COLO829 (cell line): ENCODE measurements around the gene TMC8.
A peak's percentile ranks its signal among the peaks of the same experiment; 100 is the strongest.
"Not testable (repeated sequence)": the region's sequence is repeated elsewhere in the genome, so short reads cannot be mapped to it uniquely, and the experiment has no call there.

Experiments used
- DNase-seq: peaks from one replicate; pipeline ENCODE4 v3.0.0; 2012; ENCODE audit warnings: low spot score

TMC8 gene

DNA sequence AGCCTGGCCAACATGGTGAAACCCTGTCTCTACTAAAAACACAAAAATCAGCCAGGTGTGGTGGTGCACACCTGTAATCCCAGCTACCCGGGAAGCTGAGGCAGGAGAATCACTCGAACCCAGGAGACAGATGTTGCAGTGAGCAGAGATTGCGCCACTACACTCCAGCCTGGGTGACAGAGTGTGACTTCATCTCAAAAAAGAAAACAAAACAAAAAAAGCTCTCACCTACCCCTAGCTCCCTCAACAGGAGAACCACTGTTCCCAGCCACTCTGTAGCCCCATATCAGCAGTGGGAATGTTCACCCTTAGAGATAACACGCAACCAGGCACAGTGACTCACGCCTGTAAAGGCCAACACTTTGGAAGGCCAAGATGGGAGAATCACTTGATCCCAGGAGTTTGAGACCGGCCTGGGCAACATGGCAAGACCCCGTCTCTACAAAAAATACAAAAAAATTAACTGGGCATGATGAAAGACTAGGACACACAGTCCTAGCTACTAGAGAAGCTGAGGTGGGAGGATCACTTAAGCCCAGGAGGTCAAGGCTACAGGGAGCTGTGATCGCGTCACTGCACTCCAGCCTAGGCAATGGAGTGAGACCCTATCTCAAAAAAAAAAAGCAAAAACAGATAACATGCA lies 5.4 kb downstream of the TMC8 start:
- no peak for DNase-seq

DNA sequence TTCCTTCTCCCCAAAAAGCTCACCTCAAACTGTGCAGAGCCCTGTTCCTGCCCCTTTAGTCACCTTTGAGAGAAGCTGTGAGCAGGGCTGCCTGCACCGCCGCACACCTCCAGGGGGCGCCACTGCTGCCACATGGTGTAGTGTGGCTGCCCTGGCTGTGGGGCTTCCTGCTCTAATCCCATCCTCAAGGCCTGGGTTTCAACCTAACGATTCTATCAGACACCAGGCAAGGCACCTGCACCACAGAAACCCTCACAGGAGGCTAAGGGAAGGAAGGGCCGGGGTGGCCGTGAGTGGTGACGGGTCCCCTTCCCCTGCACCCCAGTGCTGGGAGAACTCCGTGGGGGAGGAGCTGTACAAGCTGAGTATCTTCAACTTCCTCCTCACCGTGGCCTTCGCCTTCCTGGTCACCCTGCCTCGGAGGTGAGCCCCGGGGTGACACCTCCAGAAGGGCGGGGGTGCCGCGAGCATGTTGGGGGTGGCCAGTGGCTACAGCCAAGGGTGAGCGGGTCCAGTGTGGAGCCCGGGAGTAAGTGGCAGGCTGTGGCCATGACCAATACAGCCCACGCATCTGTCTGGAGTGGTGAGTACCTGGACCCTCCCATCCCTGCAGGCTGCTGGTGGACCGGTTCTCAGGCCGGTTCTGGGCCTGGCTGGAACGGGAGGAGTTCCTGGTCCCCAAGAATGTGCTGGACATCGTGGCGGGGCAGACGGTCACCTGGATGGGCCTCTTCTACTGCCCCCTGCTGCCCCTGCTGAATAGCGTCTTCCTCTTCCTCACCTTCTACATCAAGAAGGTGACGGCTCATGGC lies 7.0 kb downstream of the TMC8 start:
- DNase-seq, result no peak

DNA sequence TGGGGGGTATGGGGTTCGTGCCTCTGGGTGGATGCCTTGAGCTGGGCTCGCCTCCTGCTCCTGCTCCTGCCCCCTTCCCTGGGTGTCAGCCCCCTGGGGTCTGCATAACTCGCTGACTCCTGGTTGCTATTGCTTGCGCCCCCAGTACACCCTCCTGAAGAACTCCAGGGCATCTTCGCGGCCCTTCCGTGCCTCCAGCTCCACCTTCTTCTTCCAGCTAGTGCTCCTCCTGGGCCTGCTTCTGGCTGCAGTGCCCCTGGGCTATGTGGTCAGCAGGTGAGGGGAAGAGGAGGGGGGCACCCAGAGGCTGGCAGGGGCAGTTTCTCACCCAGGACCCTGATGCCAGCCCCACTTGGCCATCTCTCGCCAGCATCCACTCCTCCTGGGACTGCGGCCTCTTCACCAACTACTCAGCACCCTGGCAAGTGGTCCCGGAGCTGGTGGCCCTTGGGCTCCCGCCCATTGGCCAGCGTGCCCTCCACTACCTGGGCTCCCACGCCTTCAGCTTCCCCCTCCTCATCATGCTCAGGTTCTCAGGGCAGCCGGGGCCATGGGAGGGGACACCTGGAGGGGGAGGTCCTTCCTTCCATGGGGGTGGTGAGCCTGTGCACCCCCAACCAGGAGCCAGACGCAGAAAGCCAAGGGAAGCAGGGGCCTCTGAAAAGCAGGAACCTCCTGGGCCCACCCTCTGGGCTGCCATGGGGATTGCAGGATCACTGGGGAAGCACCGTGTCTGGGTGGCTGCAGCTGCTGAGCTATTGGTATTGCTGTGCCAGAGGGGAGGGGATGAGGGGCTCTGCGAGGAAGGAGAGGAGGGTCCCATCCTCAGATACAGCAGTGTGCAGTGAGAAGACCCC lies 7.9 kb downstream of the TMC8 start:
- DNase-seq, result no peak

DNA sequence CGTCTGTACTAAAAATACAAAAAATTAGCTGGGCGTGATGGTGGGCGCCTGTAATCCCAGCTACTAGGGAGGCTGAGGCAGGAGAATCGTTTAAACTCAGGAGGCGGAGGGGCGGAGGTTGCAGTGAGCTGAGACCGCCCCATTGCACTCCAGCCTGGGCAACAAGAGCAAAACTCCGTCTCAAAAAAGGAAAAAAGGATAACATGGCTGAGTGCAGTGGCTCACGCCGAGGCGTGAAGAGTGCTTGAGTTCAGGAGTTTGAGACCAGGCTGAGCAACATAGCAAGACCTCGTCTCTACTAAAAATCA lies 9.2 kb downstream of the TMC8 start:
- DNase-seq, result not testable (repeated sequence)

DNA sequence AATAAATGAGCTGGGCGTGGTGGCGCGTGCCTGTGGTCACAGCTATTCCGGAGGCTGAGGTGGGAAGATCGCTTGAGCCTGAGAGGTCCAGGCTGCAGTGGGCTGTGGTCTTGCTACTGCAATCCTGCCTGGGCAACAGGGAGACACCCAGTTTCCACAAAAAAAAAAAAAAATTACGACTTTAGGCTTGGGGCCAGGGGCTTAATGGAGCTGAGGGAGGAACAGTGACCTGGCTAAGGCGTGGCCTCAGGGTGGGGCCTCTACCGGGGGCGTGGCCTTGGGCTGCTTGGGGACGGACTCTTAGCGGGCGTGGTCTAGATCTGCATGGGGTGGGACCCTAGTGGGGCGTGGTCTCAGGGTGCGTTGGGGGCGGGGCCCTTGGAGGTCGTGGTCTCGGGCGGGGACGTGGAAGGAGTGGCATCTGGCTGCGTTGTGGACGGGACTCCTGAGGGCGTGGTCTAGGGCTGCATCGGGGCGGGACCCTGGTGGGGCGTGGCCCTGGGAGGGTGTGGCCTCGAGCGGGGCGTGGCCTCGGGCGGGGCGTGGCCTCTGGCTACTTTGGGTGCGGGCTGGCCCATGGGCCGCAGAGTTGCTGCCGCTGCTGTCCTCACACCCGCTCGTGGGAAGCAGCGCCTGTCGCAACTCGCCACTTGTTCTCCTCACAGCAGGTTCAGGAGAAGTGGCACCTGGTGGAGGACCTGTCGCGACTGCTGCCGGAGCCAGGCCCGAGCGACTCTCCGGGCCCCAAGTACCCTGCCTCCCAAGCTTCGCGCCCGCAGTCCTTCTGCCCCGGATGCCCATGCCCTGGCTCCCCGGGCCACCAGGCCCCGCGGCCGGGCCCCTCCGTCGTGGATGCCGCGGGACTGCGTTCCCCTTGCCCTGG lies 9.8 kb downstream of the TMC8 start:
- peak; percentile 97 for DNase-seq

DNA sequence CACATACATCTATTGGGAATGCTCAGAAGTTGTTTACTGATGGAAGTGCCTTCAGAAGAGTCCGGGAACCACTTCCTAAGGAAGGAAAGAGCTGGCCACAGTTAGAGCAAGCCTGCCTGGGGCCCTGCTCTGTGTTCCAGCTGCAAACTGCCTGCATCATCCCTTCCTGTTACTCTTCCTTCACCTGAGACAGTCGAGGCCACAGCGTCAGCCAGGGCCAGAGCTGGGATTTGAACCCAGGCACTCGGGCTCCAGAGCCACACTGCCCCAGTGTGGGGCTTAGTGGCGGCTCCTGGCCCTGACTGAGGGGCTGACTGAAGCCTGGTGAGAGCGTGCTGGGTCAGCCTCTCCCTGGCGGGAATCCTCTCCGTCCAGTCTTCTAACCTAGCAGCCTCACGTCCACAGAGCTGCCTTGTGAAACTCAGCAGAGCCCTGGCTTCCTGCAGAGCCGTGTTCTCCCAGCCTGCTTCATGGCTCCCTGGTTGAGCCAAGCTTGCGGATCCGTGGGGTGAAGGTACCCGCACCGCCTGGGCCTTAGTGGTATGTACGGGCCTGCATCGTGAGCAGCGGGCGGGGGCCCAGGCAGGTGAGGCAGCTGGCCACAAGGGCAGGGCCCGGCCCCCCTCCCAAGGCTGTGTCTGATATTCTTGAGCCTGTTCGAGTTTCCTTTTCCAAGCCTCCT lies 11.0 kb downstream of the TMC8 start:
- DNase-seq, result no peak

DNA sequence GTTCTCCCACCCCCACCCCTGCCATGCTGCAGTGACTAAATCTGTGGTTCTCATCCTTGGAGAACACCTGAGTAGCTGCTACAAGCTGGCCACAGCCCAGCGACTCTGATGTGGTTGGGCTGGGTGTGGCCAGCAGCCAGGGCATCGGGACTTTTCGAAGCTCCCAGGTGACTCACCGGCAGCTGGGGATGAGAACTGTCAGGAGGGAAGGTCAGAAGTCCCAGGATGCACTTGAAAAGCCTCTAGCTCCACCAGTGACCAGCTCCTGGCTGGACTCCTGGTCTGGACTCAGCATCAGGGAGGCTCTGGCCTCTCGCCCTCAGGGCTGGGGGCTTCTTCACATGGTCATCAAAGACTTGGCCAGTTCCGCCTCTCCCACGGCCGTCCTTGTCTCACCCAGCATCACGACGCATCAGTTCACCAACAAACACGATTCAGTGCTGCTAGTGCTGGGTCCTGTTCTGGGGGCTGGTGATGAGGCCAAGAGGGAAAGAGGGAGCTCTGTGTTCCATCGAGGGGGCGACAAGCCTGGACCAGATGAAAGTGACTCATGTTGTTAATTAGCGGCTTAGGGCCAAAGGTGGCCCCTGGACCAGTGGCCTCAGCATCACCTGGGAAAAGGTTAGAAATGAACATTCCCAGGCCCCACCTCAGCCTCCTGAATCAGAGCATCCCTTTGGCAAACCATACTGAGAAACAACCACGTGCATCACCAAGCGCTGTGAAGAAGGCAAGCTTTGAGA lies 11.7 kb downstream of the TMC8 start:
- no peak for DNase-seq

DNA sequence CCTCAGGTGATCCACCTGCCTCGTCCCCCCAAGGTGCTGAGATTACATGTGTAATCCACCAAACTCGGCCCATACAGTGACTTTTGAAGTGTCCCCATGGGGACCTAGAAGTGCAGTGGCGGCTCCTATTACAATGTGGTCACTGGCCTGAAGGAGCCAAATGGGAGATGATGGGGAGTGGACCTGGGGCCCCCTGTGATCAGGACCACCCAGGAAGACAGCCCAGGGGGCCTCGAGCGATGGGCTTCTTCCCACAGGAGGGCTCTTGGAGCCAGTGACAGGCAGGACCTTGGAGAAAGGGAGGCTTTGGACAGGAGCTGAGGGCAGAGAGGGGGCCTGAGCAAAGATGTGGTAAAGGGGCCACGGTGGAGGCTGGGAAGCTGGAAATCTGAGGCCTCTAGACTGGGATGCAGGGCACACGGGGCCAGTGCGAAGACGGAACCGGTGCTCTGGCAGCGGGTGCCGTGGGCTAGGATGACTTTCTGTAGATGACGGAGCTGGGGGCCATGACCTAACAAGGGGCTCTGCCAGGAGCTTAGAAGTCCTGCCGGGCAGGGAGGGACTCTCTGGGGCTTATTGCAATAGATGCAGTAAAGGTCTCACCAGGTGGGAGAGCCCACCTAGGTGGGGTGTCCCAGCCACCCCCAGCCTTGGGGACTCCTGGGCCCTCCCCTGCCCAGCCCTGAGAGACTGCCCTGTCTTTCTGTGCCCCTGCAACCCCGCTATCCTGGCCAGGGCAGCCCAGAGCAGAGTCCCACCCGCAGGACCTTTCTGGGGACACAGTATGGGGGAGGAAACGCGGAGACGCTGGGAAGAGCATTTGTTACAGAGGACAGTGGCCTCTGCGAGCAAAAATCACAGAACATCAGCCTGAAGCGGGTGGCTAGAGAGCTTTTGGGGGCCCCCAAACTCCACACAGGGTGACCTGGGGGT lies 12.9 kb downstream of the TMC8 start:
- no peak for DNase-seq

DNA sequence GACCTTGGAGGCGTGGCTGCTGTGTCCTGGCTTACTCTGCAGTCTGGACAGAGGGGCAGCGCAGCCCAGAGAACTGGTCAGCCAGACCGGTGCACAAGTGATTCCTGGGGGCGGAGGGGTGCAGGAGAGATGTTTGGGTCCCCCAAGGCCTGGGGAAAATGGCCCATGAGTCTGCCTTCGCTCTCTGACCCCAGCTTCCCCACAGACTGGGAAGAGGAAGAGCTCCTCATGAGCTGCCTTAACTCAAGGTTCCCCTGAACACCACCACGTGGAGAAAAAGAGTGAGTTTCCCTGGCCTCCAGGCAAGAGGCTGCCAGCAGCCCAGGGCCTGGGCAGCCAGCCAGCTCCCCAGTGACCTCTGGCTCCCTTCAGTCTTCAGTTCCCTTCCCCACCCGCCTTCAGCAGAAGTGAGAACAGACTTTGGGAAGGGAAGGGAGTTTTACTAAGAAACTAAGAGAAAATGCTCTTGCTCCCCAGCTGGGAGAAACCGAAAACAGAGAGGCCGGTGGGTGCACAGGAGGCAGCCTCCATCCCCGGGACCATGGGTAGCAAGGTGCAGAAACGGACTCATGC lies 13.7 kb downstream of the TMC8 start:
- DNase-seq, result no peak

DNA sequence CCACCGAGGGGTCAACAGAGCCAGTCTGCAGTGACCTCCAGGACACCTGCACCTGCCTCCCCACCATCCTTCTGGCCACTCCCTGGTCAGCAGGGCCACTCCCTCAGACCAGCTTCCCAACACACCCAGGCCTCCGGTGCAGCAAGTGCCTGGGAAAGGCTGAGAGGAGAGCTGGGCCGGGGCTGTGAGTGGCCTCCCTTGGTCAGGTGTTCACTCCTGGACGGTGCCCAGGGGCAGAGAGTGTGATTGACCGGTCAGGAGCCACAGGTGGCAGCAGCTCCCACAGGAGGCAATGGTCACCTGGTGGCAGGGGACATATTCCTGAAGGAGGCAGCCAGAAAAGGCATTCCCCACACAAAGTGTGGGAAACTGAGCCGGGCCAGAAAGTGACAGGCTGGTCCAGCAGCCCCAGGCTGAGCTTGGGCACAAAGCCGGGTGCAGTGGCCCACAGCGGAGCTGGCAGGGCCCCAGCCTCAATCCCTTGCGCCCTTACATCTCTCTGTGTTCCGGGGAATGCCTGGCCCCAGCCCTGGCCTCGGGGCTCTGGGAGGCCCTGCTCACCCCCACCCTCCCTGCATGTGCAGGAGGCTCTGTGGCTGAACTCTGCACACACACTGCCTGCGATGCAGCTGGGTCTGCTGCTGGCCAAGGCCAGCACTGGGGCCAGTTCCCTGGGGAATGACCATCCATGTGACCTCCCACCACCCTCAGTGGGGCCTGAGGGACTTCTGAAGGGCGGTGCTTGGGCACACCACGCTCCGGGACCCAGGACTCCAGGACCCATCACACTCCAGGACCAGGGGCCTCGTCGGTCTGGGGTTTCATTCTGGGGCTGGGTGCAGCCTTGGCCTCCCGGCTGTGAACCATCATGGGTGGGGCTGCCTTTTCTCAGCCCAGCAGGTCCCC lies 14.4 kb downstream of the TMC8 start:
- DNase-seq, result no peak

DNA sequence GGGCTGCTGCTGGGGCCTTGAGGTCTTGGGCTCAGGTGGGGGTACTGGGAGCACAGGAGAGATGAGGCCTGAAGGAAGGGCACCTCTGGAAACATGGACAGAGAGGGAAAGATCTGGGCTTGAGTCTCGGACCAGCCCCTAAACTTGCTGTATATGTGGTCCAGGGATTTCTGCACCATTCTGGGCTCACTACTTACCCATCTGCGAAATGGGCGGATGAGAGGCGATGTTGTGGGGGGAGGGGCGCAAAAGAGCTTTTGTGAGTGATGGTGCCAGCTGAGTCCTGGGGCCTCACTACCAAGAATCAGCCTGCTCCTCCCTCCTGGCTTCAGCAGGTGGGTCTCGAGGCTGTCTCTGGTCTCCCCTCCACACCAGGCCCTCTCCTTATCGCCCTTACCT lies 15.9 kb downstream of the TMC8 start:
- no peak for DNase-seq

DNA sequence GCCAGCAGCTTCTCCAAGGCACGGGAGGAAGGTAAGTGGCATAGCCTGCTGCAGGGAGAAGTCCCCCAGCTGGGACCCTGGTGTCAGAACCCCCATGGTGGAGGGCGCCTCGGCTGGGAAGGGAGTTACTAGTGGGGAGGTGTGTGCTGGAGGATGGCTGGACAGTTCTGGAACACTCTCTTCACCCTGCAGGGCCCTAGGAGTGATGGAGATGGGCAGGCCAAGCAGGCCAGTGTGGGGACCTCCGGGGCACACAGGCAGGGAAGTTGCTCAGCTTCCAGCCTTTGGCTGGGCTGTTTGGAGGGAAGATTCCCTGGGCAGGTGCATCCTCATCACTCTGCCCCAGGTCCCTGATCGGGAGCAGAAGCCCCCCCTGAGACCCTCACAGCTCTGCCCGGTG lies 16.3 kb downstream of the TMC8 start:
- no peak for DNase-seq

DNA sequence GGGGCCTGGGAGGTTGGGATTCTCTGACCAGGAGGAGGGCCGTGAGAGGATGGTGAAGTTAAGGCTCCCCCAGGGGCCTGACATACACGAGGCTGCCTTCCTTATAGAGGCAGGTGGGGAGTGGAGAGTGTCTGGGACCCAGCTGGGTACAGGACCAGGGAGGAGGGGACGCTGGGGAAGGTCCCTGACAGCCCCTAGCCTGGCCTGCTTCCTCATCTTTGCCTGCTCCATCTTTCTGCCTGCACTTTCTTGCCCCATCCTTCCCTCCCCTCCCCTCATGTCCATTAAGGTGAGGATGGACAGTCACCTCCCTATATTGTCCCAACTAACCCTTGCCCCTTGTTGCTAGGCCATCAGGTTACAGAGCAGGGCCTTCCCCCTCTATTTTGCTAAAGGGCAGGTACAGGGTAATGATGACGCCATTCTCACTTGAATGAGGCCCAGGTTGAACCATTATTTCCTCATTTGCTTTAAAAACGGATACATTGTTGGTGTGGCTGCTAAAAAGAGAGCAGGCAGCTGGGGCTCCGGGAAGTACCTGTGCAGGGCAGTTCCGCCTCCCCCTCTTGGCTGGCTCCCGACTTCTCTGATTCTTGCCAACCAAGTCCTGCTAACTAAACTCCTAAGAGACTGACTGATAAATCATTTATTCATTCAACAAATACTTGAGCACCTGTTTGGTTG lies 16.9 kb downstream of the TMC8 start:
- DNase-seq, result no peak

DNA sequence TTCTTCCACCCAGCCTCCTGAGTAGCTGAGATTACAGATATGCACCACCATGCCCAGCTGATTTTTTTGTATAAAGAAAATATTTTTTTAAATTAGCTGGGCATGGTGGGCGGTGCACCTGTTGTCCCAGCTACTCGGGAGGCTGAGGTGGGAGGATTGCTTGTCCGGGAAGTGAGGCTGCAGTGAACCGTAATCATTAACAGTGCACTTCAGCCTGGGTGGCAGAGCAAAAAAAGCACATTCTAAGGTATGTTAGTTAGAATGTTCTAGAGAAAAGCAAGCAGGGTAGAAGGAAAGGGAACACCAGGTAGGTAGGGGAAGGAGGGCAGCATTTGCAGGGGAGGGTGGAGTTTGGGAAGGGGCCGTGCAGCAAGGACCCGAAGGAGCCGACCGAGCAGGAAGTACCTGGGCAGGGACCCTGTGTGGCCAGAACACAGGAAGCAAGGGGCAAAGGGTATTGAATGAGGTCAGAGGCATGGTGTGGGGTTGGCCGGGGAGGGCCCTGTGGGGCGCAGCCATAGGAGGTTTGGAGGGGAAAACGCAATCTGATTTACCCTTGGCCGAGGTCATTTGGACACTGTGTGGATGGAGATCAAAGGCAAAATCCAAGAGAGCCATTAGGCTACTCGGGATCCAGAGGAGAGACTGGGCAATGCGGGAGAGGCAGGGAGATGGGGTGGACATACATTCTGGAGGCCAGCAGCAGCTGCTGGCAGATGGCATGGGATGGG lies 17.9 kb downstream of the TMC8 start:
- no peak for DNase-seq

DNA sequence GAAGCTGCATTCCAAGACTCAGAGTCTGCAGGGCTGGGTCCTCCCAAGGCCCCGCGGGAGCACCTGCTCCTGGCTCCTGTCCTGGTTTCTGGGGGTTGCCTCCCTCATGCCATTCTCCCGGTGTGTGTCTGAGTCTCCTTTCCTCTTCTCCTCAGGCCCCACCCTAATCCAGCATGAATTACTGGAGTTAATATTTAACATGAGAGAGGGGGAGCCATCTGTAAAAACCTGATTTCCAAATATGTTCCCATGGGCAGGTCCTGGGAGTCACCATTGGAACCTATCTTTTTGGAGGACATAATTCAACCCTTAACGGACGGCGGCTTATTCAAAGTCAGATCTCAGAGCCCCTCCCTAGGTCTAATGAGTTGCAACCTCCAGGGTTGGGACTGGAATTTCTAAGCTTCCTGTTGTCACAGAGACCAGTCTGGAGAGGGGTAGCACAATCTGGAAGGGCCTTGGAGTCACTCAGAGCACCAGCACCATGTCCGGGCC lies 21.0 kb downstream of the TMC8 start:
- no peak for DNase-seq

DNA sequence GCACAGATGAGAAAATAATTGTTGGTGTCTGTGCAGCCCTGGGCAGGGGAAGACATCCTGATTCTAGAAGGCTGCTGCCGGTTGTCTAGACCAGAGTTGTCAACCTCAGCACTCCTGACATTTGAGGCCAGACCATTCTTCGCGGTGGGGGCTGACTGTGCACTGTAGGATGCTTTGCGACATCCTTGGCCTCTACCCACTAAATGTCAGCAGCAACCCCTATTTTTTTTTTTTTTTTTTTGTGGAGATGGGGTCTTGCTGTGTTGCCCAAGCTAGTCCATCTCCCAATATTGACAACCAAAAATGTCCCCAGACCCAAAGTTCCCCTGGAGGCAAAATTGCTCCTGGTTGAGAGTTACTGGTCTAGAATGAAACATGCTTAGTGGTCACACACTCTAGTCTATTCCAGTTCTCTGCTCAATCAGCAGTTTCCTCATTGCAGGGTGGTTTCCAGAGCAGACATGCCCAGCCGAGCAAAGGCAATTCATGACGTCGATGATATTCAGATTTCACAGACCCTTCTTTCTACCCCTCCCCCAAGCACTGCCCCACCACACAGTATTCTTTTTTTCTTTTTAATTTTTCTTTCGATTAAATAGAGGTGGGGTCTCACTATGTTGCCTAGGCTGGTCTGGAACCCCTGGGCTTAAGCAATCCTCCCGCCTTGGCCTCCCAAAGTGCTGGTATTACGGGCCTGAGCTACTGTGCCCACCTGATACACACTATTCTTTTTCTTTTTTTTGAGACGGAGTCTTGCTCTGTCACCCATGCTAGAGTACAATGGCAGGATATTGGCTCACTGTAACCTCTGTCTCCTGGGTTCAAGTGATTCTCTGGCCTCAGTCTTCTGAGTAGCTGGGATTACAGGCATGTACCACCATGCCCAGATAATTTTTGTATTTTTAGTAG lies 24.6 kb downstream of the TMC8 start:
- DNase-seq, result no peak
